ENCODE results near the gene KPNA1.

Gene KPNA1

GRCh38 chr3:122427857-122428471 is 86.8 kb downstream of the KPNA1 start:
- H3K36me3 Mint-ChIP-seq (ENCODE audit: low read depth): peaks cover 71% of the 10 kb centered on the region
- no peaks in the 10 kb centered on the region for H3K4me1 Mint-ChIP-seq
- H3K27me3 Mint-ChIP-seq (ENCODE audit: low read depth, poor library complexity): no peaks in the 10 kb centered on the region
- DNase-seq: no peak
- no peak overlapping the region for H3K4me3 Mint-ChIP-seq
- H3K27ac Mint-ChIP-seq: peak overlapping the region; percentile 2
- no peak for TF ChIP-seq CTCF (IDR thresholded peaks at IDR 0.05)
- no peaks in the 10 kb centered on the region for H3K9me3 Mint-ChIP-seq

- no peaks in the 10 kb centered on the region for H3K9me3 Mint-ChIP-seq
- no peak overlapping the region for H3K4me3 Mint-ChIP-seq
- no peaks in the 10 kb centered on the region for H3K27me3 Mint-ChIP-seq (ENCODE audit: low read depth, poor library complexity)
- no peak overlapping the region for H3K27ac Mint-ChIP-seq
- no peak for TF ChIP-seq CTCF (IDR thresholded peaks at IDR 0.05)
- peaks cover 17% of the 10 kb centered on the region for H3K4me1 Mint-ChIP-seq
- DNase-seq: no peak
- peaks cover 31% of the 10 kb centered on the region for H3K36me3 Mint-ChIP-seq (ENCODE audit: low read depth)
Observed at GRCh38 chr3:122421836-122422235, 92.9 kb downstream of the KPNA1 start.

- no peaks in the 10 kb centered on the region for H3K27me3 Mint-ChIP-seq (ENCODE audit: low read depth, poor library complexity)
Observed at GRCh38 chr3:122421101-122421500, 93.6 kb downstream of the KPNA1 start.

GRCh38 chr3:122416966-122417365 is 97.8 kb downstream of the KPNA1 start:
- H3K27ac Mint-ChIP-seq: no peak overlapping the region
- peaks cover 48% of the 10 kb centered on the region for H3K4me1 Mint-ChIP-seq
- H3K36me3 Mint-ChIP-seq (ENCODE audit: low read depth): peaks cover 15% of the 10 kb centered on the region

More at GRCh38 chr3:122421101-122421500, 93.6 kb downstream of the KPNA1 start:
- no peak overlapping the region for H3K27ac Mint-ChIP-seq
- H3K4me1 Mint-ChIP-seq: peaks cover 24% of the 10 kb centered on the region
- no peaks in the 10 kb centered on the region for H3K9me3 Mint-ChIP-seq
- H3K36me3 Mint-ChIP-seq (ENCODE audit: low read depth): peaks cover 24% of the 10 kb centered on the region
- DNase-seq: no peak
- H3K4me3 Mint-ChIP-seq: no peak overlapping the region
- TF ChIP-seq CTCF (IDR thresholded peaks at IDR 0.05): no peak

GRCh38 chr3:122415762-122416654 is 98.7 kb downstream of the KPNA1 start, which contains the start of gene WDR5B:
Gene WDR5B (minus strand): TSS chr3:122416062. CDS start chr3:122415528, 534 bp downstream.
- H3K27me3 Mint-ChIP-seq (ENCODE audit: low read depth, poor library complexity): no peaks in the 10 kb centered on the region

More at GRCh38 chr3:122416966-122417365, 97.8 kb downstream of the KPNA1 start:
- Mint-ChIP-seq H3K9me3 (no peaks in the 10 kb centered on the region), H3K4me3 (peak overlapping the region; percentile 98), H3K27me3 (ENCODE audit: low read depth, poor library complexity) (no peaks in the 10 kb centered on the region)
- no peak for TF ChIP-seq CTCF (IDR thresholded peaks at IDR 0.05)
- DNase-seq: no peak

More at GRCh38 chr3:122415762-122416654, 98.7 kb downstream of the KPNA1 start, which contains the start of gene WDR5B:
- peaks cover 11% of the 10 kb centered on the region for H3K36me3 Mint-ChIP-seq (ENCODE audit: low read depth)
- peak within 1 kb of the TSS; percentile 99 for H3K27ac Mint-ChIP-seq
- H3K4me1 Mint-ChIP-seq: peaks cover 48% of the 10 kb centered on the region
- peak within 1 kb of the TSS; percentile 98 for H3K4me3 Mint-ChIP-seq
- DNase-seq: peak; percentile 98
- TF ChIP-seq CTCF (IDR thresholded peaks at IDR 0.05): no peak
- H3K9me3 Mint-ChIP-seq: no peaks in the 10 kb centered on the region
